Measurements from ENCODE around the gene CYBC1.

CYBC1 gene

GRCh38 chr17:82445542-82445941, 5.0 kb downstream of the CYBC1 start:
- Mint-ChIP-seq H3K4me1 (ENCODE audit: low read depth) (peaks cover 30% of the 10 kb centered on the region), H3K4me3 (no peak overlapping the region), H3K27me3 (no peaks in the 10 kb centered on the region), H3K36me3 (ENCODE audit: low read depth) (peaks cover 36% of the 10 kb centered on the region), H3K9me3 (no peaks in the 10 kb centered on the region), H3K27ac (no peak overlapping the region)

DNA sequence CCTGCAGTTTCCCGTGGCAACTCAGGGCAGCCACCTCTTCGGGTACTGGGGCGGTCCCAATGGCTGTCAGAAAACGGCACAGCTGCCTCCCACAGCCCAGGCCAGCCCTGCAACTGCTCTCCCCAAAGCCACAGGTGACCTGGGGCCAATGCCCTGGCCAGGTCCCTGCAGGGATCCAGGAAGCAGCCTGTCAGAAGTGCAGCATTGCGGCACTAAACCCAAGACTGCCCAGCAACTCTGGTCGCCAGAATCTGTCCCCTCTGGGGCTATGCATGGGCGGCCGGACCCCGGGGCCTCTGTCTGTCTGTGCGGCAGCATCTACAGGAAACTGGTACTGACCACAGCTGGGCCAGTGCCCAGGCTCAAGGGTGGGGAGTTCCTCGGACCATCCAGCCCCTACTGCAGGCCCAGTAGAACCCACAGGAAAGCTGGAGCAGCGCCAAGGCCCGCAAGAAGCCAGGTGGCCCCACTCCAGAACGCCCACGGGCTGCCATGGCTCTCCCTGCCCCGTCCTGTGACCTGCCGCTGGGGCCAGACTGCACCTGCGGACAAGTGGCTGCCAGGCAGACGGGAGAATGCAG, 5.5 kb downstream of the CYBC1 start:
- Mint-ChIP-seq H3K4me1 (ENCODE audit: low read depth) (peaks cover 34% of the 10 kb centered on the region), H3K27me3 (no peaks in the 10 kb centered on the region), H3K9me3 (no peaks in the 10 kb centered on the region), H3K27ac (no peak overlapping the region), H3K4me3 (no peak overlapping the region), H3K36me3 (ENCODE audit: low read depth) (peaks cover 36% of the 10 kb centered on the region)

GRCh38 chr17:82444284-82444893, 6.2 kb downstream of the CYBC1 start:
- Mint-ChIP-seq H3K27me3 (no peaks in the 10 kb centered on the region), H3K9me3 (no peaks in the 10 kb centered on the region), H3K4me3 (no peak overlapping the region), H3K4me1 (ENCODE audit: low read depth) (peaks cover 29% of the 10 kb centered on the region), H3K36me3 (ENCODE audit: low read depth) (peaks cover 30% of the 10 kb centered on the region), H3K27ac (no peak overlapping the region)

- Mint-ChIP-seq H3K4me1 (ENCODE audit: low read depth) (peaks cover 24% of the 10 kb centered on the region), H3K4me3 (no peak overlapping the region), H3K27ac (no peak overlapping the region), H3K36me3 (ENCODE audit: low read depth) (peaks cover 30% of the 10 kb centered on the region), H3K27me3 (no peaks in the 10 kb centered on the region), H3K9me3 (no peaks in the 10 kb centered on the region)
Measured at GRCh38 chr17:82443465-82444283, 6.9 kb downstream of the CYBC1 start.

- no peaks in the 10 kb centered on the region for H3K9me3 Mint-ChIP-seq
- H3K27ac Mint-ChIP-seq: peak overlapping the region; percentile 55
- H3K4me3 Mint-ChIP-seq: no peak overlapping the region
- H3K36me3 Mint-ChIP-seq (ENCODE audit: low read depth): peaks cover 29% of the 10 kb centered on the region
- H3K4me1 Mint-ChIP-seq (ENCODE audit: low read depth): peaks cover 22% of the 10 kb centered on the region
- H3K27me3 Mint-ChIP-seq: no peaks in the 10 kb centered on the region
Measured at GRCh38 chr17:82442643-82443464, 7.7 kb downstream of the CYBC1 start.

- Mint-ChIP-seq H3K9me3 (no peaks in the 10 kb centered on the region), H3K4me3 (no peak overlapping the region), H3K27me3 (no peaks in the 10 kb centered on the region), H3K27ac (no peak overlapping the region), H3K4me1 (ENCODE audit: low read depth) (peaks cover 14% of the 10 kb centered on the region), H3K36me3 (ENCODE audit: low read depth) (peaks cover 28% of the 10 kb centered on the region)
Measured at GRCh38 chr17:82441691-82442487, 8.7 kb downstream of the CYBC1 start.

- peaks cover 9% of the 10 kb centered on the region for H3K4me1 Mint-ChIP-seq (ENCODE audit: low read depth)
- H3K36me3 Mint-ChIP-seq (ENCODE audit: low read depth): peaks cover 21% of the 10 kb centered on the region
- no peaks in the 10 kb centered on the region for H3K27me3 Mint-ChIP-seq
- H3K27ac Mint-ChIP-seq: no peak overlapping the region
- H3K4me3 Mint-ChIP-seq: no peak overlapping the region
- H3K9me3 Mint-ChIP-seq: no peaks in the 10 kb centered on the region
Measured at GRCh38 chr17:82440991-82441627, 9.4 kb downstream of the CYBC1 start.

DNA sequence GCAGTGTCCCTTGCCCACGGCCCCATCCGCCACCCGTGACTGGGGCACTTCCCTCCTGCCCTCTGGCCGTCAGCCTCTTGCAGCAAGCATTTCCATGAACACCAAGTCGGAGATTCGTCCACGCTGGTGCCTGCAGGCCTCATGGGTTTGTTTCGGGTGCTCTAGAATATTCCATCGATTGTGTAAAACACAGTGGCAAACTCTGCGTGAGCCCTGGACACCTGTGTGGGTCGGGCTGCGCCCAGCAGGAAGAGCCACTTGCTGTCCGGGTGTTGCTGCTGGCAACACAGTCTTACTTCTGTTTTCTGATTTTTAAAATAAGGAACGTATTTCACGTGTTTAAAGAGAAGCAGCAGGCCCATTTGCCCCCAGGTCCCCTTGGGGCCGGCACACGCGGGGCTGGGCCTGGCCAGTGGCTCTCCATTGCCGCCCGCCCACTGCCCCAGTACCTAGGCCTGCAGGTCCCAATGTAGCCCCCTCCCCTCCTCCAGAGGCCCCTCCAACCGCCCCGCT, 10.0 kb downstream of the CYBC1 start:
- H3K27ac Mint-ChIP-seq: peak overlapping the region; percentile 51
- H3K27me3 Mint-ChIP-seq: no peaks in the 10 kb centered on the region
- no peak overlapping the region for H3K4me3 Mint-ChIP-seq
- H3K36me3 Mint-ChIP-seq (ENCODE audit: low read depth): peaks cover 16% of the 10 kb centered on the region
- no peaks in the 10 kb centered on the region for H3K9me3 Mint-ChIP-seq
- H3K4me1 Mint-ChIP-seq (ENCODE audit: low read depth): peaks cover 4% of the 10 kb centered on the region

DNA sequence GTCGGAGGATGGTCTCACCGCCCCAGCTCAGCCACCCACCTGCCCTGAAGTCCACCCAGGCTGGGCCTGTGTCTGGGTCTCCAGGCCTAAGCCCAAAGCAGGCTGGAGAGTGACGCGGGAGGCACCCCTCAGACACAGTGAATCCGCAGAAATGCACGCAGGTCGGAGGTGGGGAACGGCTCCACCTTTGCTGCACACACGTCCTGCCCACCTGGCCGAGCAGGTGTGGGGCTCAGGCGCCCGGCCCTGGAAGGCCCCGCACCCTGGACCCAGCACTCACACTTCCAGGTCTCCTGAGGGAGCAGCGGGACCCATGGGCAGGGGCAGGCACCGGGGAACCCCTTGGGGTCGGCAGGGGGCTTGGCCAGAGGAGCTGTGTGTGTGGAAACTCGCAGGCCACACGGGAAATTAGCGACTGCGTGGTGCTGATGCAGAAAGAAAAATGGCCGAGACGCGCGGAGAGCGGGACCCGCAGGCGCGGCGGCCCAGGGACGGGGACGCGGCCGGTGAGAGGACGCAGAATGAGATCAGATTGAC, 10.7 kb downstream of the CYBC1 start:
- Mint-ChIP-seq H3K27me3 (no peaks in the 10 kb centered on the region), H3K4me1 (ENCODE audit: low read depth) (peaks cover 9% of the 10 kb centered on the region), H3K4me3 (no peak overlapping the region), H3K9me3 (no peaks in the 10 kb centered on the region), H3K27ac (no peak overlapping the region), H3K36me3 (ENCODE audit: low read depth) (peaks cover 16% of the 10 kb centered on the region)

- Mint-ChIP-seq H3K36me3 (ENCODE audit: low read depth) (peaks cover 16% of the 10 kb centered on the region), H3K9me3 (no peaks in the 10 kb centered on the region), H3K4me3 (no peak overlapping the region), H3K27me3 (no peaks in the 10 kb centered on the region), H3K4me1 (ENCODE audit: low read depth) (peaks cover 12% of the 10 kb centered on the region), H3K27ac (no peak overlapping the region)
Measured at GRCh38 chr17:82439194-82439828, 11.2 kb downstream of the CYBC1 start.

DNA sequence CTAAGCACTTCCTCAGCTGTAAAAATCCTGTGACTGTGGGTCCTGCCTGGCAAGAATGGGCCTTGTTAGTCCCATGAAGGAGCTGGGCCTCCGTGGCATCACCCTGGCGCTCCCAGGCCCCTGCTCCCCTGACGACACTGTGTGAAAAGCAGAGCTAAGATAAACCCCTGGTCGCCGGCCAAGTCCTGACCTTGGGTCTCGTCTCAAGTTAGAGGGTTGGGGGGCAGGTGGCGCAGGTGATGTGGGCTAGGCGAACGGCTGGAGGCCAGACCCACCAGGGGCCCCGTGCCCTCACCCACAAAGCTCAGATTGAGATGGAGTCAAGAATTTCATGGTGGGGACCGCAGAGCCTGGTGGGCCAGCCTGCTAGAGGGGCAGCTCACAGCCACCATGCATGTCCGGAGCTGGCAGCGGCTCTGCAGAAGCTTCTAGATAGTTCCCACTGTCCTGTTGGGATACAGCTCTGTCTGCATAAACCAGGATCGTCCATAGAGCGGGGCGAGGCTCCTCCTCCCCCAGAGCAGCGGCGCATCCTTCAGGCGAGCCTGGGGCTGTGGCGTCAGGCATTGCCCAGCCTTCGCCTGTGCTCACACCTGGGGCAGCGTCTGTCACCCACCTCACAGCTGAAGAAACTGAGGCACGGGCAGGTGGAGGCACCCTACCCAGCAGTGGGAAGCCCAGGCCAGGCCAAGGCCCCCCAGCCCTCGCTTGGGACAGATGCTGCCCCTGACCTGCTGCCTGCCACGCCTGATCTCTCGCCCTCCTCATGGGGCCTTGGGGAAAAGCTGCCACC, 12.0 kb downstream of the CYBC1 start:
- no peak overlapping the region for H3K27ac Mint-ChIP-seq
- no peaks in the 10 kb centered on the region for H3K27me3 Mint-ChIP-seq
- H3K4me3 Mint-ChIP-seq: no peak overlapping the region
- peaks cover 20% of the 10 kb centered on the region for H3K4me1 Mint-ChIP-seq (ENCODE audit: low read depth)
- H3K9me3 Mint-ChIP-seq: no peaks in the 10 kb centered on the region
- H3K36me3 Mint-ChIP-seq (ENCODE audit: low read depth): peaks cover 16% of the 10 kb centered on the region

DNA sequence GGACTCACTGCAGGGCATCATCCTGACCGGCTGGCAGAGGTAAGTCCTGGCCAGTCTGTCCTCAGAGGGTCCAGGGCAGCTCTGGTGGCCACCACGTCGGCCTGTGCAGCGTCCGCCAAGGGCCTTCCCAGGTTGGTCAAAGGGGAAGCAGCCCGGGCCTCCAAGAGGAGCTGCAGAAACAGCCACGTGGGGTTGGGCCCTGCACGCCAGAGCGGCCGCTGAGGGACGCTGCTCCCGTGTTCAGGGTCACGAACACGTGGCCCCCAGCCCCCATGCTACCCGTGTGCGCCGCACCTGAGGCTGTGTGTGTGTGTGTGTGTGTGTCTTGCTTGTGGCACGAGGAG, 13.3 kb downstream of the CYBC1 start:
- H3K4me3 Mint-ChIP-seq: no peak overlapping the region
- peak overlapping the region; percentile 52 for H3K27ac Mint-ChIP-seq
- H3K36me3 Mint-ChIP-seq (ENCODE audit: low read depth): peaks cover 5% of the 10 kb centered on the region
- H3K9me3 Mint-ChIP-seq: no peaks in the 10 kb centered on the region
- no peaks in the 10 kb centered on the region for H3K27me3 Mint-ChIP-seq
- peaks cover 21% of the 10 kb centered on the region for H3K4me1 Mint-ChIP-seq (ENCODE audit: low read depth)

All from stimulated activated naive CD8-positive, alpha-beta T cell treated with anti-CD3 and anti-CD28 coated beads, Interleukin-15, Interleukin-2, amounts not matched to agents 100 ng/mL and 50 ng/mL, for 24 hours (primary cell).